SK-N-SH treated with all-trans-retinoic acid at 6 μM for 48 hours (cell line): ENCODE results near the gene HS6ST3.

Experiments
- ATAC-seq: fragments of 200-7000 bp; cut with Tn5 transposase; 3 replicates; pipeline ENCODE4 v1.9.1; 2020; ENCODE audit warnings: mild to moderate bottlenecking, moderate library complexity
- ARNTL ChIP-seq: fragments of 450-650 bp; formaldehyde crosslinking; IDR thresholded peaks from 2 replicates; pipeline ENCODE4 v1.5.0; 2020; ENCODE audit warnings: low read depth, mild to moderate bottlenecking, moderate library complexity, borderline replicate concordance
- CSDC2 ChIP-seq: fragments of 250-450 bp; sonication (Bioruptor Pico); IDR thresholded peaks from 2 replicates; pipeline ENCODE4 v1.5.0; 2020; ENCODE audit warnings: mild to moderate bottlenecking, moderate library complexity
- ESRRG ChIP-seq: fragments of 250-450 bp; sonication (Bioruptor Pico); IDR thresholded peaks from 2 replicates; pipeline ENCODE4 v1.6.1; 2021; ENCODE audit warnings: mild to moderate bottlenecking
- GLIS3 ChIP-seq: fragments of 250-450 bp; sonication (Bioruptor Pico); IDR thresholded peaks from 2 replicates; pipeline ENCODE4 v1.5.0; 2020; ENCODE audit warnings: mild to moderate bottlenecking, moderate library complexity
- ISL1 ChIP-seq: fragments of 250-450 bp; sonication (Bioruptor Pico); IDR thresholded peaks from 2 replicates; pipeline ENCODE4 v2.1.2; 2022; ENCODE audit warnings: mild to moderate bottlenecking, moderate library complexity
- OSR1 ChIP-seq: fragments of 250-450 bp; sonication (Bioruptor Pico); IDR thresholded peaks from 2 replicates; pipeline ENCODE4 v1.8.0; 2022; ENCODE audit warnings: moderate library complexity, mild to moderate bottlenecking, inconsistent platforms
- PPARA ChIP-seq: fragments of 250-450 bp; sonication (Bioruptor Pico); IDR thresholded peaks from 2 replicates; pipeline ENCODE4 v1.5.0; 2020; ENCODE audit warnings: mild to moderate bottlenecking, borderline replicate concordance
- RARB ChIP-seq: fragments of 250-450 bp; sonication (Bioruptor Pico); IDR thresholded peaks from 2 replicates; pipeline ENCODE4 v1.8.0; 2021; ENCODE audit warnings: mild to moderate bottlenecking, moderate library complexity
- SNAI2 ChIP-seq: fragments of 250-450 bp; sonication (Bioruptor Pico); IDR thresholded peaks from 2 replicates; pipeline ENCODE4 v1.5.0; 2020; ENCODE audit warnings: mild to moderate bottlenecking, moderate library complexity
- TCF4 ChIP-seq: fragments of 250-450 bp; sonication (Bioruptor Pico); IDR thresholded peaks from 2 replicates; pipeline ENCODE4 v1.8.0; 2021; ENCODE audit warnings: mild to moderate bottlenecking, moderate library complexity, borderline replicate concordance
- TOX ChIP-seq: fragments of 250-450 bp; sonication (Bioruptor Pico); IDR thresholded peaks from 2 replicates; pipeline ENCODE4 v1.8.0; 2021; ENCODE audit warnings: mild to moderate bottlenecking, moderate library complexity, borderline replicate concordance
- ZC3H10 ChIP-seq: fragments of 250-450 bp; sonication (Bioruptor Pico); IDR thresholded peaks from 2 replicates; pipeline ENCODE4 v1.5.1; 2021; ENCODE audit warnings: mild to moderate bottlenecking, moderate library complexity
- ZFP3 ChIP-seq: fragments of 250-450 bp; sonication (Bioruptor Pico); IDR thresholded peaks from 2 replicates; pipeline ENCODE4 v1.5.0; 2020; ENCODE audit warnings: mild to moderate bottlenecking, moderate library complexity
- ZFP30 ChIP-seq: fragments of 450-650 bp; formaldehyde crosslinking; IDR thresholded peaks from 2 replicates; pipeline ENCODE4 v1.5.0; 2022; ENCODE audit warnings: mild to moderate bottlenecking, moderate library complexity
- ZNF565 ChIP-seq: fragments of 450-650 bp; formaldehyde crosslinking; conservative IDR thresholded peaks from 2 replicates; pipeline ENCODE4 v1.5.0; 2020; ENCODE audit warnings: low read depth, mild to moderate bottlenecking, moderate library complexity
- ZNF70 ChIP-seq: fragments of 450-650 bp; formaldehyde crosslinking; IDR thresholded peaks from 2 replicates; pipeline ENCODE4 v1.5.0; 2020; ENCODE audit warnings: mild to moderate bottlenecking, moderate library complexity
- ZNF8 ChIP-seq: fragments of 450-650 bp; formaldehyde crosslinking; IDR thresholded peaks from 2 replicates; pipeline ENCODE4 v1.5.0; 2020; ENCODE audit warnings: mild to moderate bottlenecking, moderate library complexity
- TF ChIP-seq, protein P1 (sequence below): fragments of 250-450 bp; sonication (Bioruptor Pico); IDR thresholded peaks from 2 replicates; pipeline ENCODE4 v1.8.0; 2020; ENCODE audit warnings: mild to moderate bottlenecking, moderate library complexity, borderline replicate concordance
- TF ChIP-seq, protein P2 (sequence below): fragments of 250-450 bp; sonication (Bioruptor Pico); IDR thresholded peaks from 2 replicates; pipeline ENCODE4 v1.5.1; 2021; ENCODE audit warnings: mild to moderate bottlenecking, moderate library complexity
- TF ChIP-seq, protein P3 (sequence below): fragments of 250-450 bp; sonication (Bioruptor Pico); IDR thresholded peaks from 2 replicates; pipeline ENCODE4 v1.8.0; 2021; ENCODE audit warnings: low read depth, mild to moderate bottlenecking, moderate library complexity, borderline replicate concordance
- TF ChIP-seq, protein P4 (sequence below): fragments of 250-450 bp; sonication (Bioruptor Pico); IDR thresholded peaks from 2 replicates; pipeline ENCODE4 v1.5.1; 2020; ENCODE audit warnings: low read depth, mild to moderate bottlenecking, moderate library complexity
- TF ChIP-seq, protein P5 (sequence below): fragments of 250-450 bp; sonication (Bioruptor Pico); IDR thresholded peaks from 2 replicates; pipeline ENCODE4 v1.5.0; 2020; ENCODE audit warnings: mild to moderate bottlenecking, moderate library complexity

The HS6ST3 gene

DNA sequence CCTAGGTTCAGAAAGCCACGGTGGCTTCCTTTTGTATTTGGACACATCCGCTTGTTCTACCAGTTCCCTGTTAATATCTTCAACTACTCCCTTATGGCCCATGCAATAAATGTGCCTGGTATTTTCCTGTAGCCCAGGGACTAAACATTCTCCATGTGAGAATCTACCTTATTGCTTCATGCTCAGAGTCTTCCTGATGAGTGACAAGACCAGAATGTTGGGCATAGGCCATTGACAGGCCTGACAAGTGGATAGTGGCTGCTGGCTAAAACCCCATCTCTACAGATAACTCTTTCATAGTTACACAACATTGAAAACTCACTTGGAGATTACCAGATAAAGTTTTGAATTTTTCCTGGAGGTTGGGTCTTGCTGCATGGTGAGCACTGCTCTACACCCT is 449.9 kb downstream of the HS6ST3 start:
- TF ChIP-seq ISL1 (CRISPR knock-in tag), result no peak
- TF ChIP-seq, protein P1, sequence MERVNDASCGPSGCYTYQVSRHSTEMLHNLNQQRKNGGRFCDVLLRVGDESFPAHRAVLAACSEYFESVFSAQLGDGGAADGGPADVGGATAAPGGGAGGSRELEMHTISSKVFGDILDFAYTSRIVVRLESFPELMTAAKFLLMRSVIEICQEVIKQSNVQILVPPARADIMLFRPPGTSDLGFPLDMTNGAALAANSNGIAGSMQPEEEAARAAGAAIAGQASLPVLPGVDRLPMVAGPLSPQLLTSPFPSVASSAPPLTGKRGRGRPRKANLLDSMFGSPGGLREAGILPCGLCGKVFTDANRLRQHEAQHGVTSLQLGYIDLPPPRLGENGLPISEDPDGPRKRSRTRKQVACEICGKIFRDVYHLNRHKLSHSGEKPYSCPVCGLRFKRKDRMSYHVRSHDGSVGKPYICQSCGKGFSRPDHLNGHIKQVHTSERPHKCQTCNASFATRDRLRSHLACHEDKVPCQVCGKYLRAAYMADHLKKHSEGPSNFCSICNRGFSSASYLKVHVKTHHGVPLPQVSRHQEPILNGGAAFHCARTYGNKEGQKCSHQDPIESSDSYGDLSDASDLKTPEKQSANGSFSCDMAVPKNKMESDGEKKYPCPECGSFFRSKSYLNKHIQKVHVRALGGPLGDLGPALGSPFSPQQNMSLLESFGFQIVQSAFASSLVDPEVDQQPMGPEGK, result no peak
- no peak for TF ChIP-seq RARB (CRISPR knock-in tag)
- TF ChIP-seq ZC3H10 (CRISPR knock-in tag), result no peak
- no peak for TF ChIP-seq ZFP30
- no peak for TF ChIP-seq TOX (CRISPR knock-in tag)
- TF ChIP-seq, protein P2, sequence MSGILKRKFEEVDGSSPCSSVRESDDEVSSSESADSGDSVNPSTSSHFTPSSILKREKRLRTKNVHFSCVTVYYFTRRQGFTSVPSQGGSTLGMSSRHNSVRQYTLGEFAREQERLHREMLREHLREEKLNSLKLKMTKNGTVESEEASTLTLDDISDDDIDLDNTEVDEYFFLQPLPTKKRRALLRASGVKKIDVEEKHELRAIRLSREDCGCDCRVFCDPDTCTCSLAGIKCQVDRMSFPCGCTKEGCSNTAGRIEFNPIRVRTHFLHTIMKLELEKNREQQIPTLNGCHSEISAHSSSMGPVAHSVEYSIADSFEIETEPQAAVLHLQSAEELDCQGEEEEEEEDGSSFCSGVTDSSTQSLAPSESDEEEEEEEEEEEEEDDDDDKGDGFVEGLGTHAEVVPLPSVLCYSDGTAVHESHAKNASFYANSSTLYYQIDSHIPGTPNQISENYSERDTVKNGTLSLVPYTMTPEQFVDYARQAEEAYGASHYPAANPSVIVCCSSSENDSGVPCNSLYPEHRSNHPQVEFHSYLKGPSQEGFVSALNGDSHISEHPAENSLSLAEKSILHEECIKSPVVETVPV (CRISPR knock-in tag), result no peak
- TF ChIP-seq ARNTL (CRISPR knock-in tag), result no peak
- TF ChIP-seq ZNF8 (CRISPR knock-in tag), result no peak
- TF ChIP-seq, protein P3, sequence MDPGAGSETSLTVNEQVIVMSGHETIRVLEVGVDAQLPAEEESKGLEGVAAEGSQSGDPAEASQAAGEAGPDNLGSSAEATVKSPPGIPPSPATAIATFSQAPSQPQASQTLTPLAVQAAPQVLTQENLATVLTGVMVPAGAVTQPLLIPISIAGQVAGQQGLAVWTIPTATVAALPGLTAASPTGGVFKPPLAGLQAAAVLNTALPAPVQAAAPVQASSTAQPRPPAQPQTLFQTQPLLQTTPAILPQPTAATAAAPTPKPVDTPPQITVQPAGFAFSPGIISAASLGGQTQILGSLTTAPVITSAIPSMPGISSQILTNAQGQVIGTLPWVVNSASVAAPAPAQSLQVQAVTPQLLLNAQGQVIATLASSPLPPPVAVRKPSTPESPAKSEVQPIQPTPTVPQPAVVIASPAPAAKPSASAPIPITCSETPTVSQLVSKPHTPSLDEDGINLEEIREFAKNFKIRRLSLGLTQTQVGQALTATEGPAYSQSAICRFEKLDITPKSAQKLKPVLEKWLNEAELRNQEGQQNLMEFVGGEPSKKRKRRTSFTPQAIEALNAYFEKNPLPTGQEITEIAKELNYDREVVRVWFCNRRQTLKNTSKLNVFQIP (CRISPR knock-in tag), result no peak
- no peak for TF ChIP-seq CSDC2 (CRISPR knock-in tag)
- TF ChIP-seq, protein P4, sequence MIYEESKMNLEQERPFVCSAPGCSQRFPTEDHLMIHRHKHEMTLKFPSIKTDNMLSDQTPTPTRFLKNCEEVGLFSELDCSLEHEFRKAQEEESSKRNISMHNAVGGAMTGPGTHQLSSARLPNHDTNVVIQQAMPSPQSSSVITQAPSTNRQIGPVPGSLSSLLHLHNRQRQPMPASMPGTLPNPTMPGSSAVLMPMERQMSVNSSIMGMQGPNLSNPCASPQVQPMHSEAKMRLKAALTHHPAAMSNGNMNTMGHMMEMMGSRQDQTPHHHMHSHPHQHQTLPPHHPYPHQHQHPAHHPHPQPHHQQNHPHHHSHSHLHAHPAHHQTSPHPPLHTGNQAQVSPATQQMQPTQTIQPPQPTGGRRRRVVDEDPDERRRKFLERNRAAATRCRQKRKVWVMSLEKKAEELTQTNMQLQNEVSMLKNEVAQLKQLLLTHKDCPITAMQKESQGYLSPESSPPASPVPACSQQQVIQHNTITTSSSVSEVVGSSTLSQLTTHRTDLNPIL (CRISPR knock-in tag), result no peak
- no peak for TF ChIP-seq ZNF565 (CRISPR knock-in tag)
- TF ChIP-seq SNAI2 (CRISPR knock-in tag), result no peak
- no peak for TF ChIP-seq OSR1 (CRISPR knock-in tag)
- TF ChIP-seq, protein P5, sequence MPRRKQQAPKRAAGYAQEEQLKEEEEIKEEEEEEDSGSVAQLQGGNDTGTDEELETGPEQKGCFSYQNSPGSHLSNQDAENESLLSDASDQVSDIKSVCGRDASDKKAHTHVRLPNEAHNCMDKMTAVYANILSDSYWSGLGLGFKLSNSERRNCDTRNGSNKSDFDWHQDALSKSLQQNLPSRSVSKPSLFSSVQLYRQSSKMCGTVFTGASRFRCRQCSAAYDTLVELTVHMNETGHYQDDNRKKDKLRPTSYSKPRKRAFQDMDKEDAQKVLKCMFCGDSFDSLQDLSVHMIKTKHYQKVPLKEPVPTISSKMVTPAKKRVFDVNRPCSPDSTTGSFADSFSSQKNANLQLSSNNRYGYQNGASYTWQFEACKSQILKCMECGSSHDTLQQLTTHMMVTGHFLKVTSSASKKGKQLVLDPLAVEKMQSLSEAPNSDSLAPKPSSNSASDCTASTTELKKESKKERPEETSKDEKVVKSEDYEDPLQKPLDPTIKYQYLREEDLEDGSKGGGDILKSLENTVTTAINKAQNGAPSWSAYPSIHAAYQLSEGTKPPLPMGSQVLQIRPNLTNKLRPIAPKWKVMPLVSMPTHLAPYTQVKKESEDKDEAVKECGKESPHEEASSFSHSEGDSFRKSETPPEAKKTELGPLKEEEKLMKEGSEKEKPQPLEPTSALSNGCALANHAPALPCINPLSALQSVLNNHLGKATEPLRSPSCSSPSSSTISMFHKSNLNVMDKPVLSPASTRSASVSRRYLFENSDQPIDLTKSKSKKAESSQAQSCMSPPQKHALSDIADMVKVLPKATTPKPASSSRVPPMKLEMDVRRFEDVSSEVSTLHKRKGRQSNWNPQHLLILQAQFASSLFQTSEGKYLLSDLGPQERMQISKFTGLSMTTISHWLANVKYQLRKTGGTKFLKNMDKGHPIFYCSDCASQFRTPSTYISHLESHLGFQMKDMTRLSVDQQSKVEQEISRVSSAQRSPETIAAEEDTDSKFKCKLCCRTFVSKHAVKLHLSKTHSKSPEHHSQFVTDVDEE, result no peak
- no peak for TF ChIP-seq PPARA
- TF ChIP-seq GLIS3, result no peak
- no peak for TF ChIP-seq ESRRG (CRISPR knock-in tag)
- TF ChIP-seq, all 23 proteins: peak for 0
- ATAC-seq, result no peak

DNA sequence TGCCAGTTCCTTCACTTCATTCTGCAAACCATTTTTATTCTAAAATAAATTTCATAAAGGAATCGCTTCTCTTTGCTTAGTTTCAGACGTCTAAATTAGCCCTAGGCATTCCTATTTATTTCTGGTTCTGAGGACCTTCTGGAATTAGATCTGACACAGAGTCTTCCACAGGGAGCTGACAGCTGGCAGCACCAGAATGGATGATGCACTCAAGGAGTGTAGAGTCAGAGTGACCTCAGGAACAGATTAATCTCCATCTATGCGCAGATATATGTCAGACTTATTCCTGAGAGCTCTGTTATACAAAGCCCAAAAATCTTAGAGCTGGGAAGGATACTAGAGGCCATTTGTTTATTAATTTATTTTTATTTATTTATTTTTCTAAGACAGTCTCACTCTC is 450.8 kb downstream of the HS6ST3 start:
- no peak for ATAC-seq
- no peak for TF ChIP-seq ISL1 (CRISPR knock-in tag)
- TF ChIP-seq, protein P1, result no peak
- TF ChIP-seq ZFP3 (CRISPR knock-in tag), result no peak
- TF ChIP-seq, protein P2 (CRISPR knock-in tag), result no peak
- no peak for TF ChIP-seq ZNF8 (CRISPR knock-in tag)
- TF ChIP-seq, protein P3 (CRISPR knock-in tag), result no peak
- no peak for TF ChIP-seq GLIS3
- TF ChIP-seq PPARA, result no peak
- TF ChIP-seq ZNF565 (CRISPR knock-in tag), result no peak
- no peak for TF ChIP-seq SNAI2 (CRISPR knock-in tag)
- TF ChIP-seq ZNF70 (CRISPR knock-in tag), result no peak
- no peak for TF ChIP-seq OSR1 (CRISPR knock-in tag)
- no peak for TF ChIP-seq TOX (CRISPR knock-in tag)
- TF ChIP-seq RARB (CRISPR knock-in tag), result no peak
- TF ChIP-seq ARNTL (CRISPR knock-in tag), result no peak
- TF ChIP-seq CSDC2 (CRISPR knock-in tag), result no peak
- TF ChIP-seq ZFP30, result no peak
- TF ChIP-seq TCF4 (CRISPR knock-in tag), result no peak
